Measurements from ENCODE around the gene OR56A5. TPM values are rescaled to one million over a fixed set of nuclear protein-coding genes. Genes with fewer than 3 reads are reported as not detected.

OR56A5 gene
- total and polyA plus RNA-seq, 8 donors: not detected

GRCh38 chr11:5923427-5923776 is 44.9 kb downstream of the OR56A5 start:
- H3K4me1 ChIP-seq: no peaks in the 10 kb centered on the region
- no peak overlapping the region for H3K4me3 ChIP-seq
- intact Hi-C loops (cut with DNase I; ENCODE audit: low total_unique reads): no loop called here
- H3K36me3 ChIP-seq: no peaks in the 10 kb centered on the region
- no peak for TF ChIP-seq EP300 (IDR thresholded peaks at IDR 0.05)
- TF ChIP-seq POLR2A (IDR thresholded peaks at IDR 0.05): no peak
- TF ChIP-seq POLR2AphosphoS5 (IDR thresholded peaks at IDR 0.05): no peak
- no peak for TF ChIP-seq CTCF (IDR thresholded peaks at IDR 0.05)
- DNase-seq: no peak
- peaks cover 0 to 25% (median 18%) of the 10 kb centered on the region in 4 donors for H3K9me3 ChIP-seq
- H3K27me3 ChIP-seq: no peaks in the 10 kb centered on the region
- no peak overlapping the region for H3K27ac ChIP-seq

DNA sequence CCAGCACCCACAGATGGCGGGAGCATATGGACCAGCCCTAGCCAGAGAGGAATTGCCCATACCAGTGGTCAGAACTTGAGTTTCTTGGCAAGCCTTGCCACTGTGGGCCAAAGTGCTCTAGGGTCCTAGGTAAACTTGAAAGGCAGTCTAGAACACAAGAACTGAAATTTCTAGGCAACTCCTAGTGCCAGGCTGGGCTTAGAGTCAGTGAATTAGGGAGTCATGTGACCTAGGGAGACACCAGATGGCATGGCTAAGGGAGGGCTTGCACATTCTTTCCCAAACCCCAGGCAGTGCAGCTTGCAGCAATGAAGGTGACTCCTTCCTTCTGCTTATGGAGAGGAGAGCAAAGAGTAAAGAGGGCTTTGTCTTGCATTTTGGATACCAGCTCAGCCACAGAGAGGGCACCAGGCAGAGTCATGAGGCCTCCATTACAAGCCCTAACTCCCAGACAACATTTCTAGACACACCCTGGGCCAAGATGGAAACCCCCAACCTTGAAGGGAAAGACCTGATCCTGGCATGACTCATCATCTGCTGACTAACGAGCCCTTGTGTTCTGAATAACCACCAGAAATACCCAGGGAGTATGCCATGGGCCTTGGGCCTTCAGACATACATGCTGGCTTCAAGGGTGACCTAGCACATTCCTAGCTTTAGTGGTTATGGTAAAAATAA is 45.4 kb downstream of the OR56A5 start:
- Histone ChIP-seq H3K27ac (no peak overlapping the region), H3K36me3 (no peaks in the 10 kb centered on the region), H3K4me3 (no peak overlapping the region), H3K9me3 (peaks cover 0 to 22% (median 16%) of the 10 kb centered on the region in 4 donors), H3K27me3 (no peaks in the 10 kb centered on the region), H3K4me1 (no peaks in the 10 kb centered on the region)
- intact Hi-C loops (cut with DNase I; ENCODE audit: low total_unique reads): no loop called here
- TF ChIP-seq CTCF (IDR thresholded peaks at IDR 0.05) (no peak), POLR2AphosphoS5 (IDR thresholded peaks at IDR 0.05) (no peak), POLR2A (IDR thresholded peaks at IDR 0.05) (no peak), EP300 (IDR thresholded peaks at IDR 0.05) (no peak)
- DNase-seq: no peak
- 55 to 77% (median 74%) methylated on average over 2 of the region's 2 CpGs for WGBS, 5 donors

Small RNA genes within 50 kb of the gene (small RNA-seq; reads per million reads assigned to genes)
- gene RNA5SP329: 0 to 1.2 (median 0.19) reads per million in 4 donors

Other genes with a start within 250 kb of the OR56A5 start
- under 1 TPM in 1 of 5 donors, not detected in 4; 0.18 TPM for gene OR56B1, start 232.0 kb downstream of the OR56A5 start, total RNA-seq
- gene OR56B1, start 232.0 kb downstream of the OR56A5 start, polyA plus RNA-seq: not detected
- not detected for gene OR52N4, start 214.3 kb downstream of the OR56A5 start, total RNA-seq
- under 1 TPM in 1 of 3 donors, not detected in 2; 0.10 TPM for gene OR52N4, start 214.3 kb downstream of the OR56A5 start, polyA plus RNA-seq
- not detected for gene OR52N5, start 185.1 kb downstream of the OR56A5 start, total RNA-seq
- not detected for gene OR52N5, start 185.1 kb downstream of the OR56A5 start, polyA plus RNA-seq
- not detected for gene OR52N1, start 177.2 kb downstream of the OR56A5 start, total RNA-seq
- gene OR52N1, start 177.2 kb downstream of the OR56A5 start, polyA plus RNA-seq: not detected
- gene OR52N2, start 159.6 kb downstream of the OR56A5 start, total RNA-seq: not detected
- gene OR52N2, start 159.6 kb downstream of the OR56A5 start, polyA plus RNA-seq: 1 to 10 TPM in 1 of 3 donors, under 1 TPM in 1, not detected in 1; 0.31 to 1.4 TPM
- not detected for gene OR52E6, start 126.6 kb downstream of the OR56A5 start, total RNA-seq
- gene OR52E6, start 126.6 kb downstream of the OR56A5 start, polyA plus RNA-seq: not detected
- not detected for gene OR52E8, start 110.8 kb downstream of the OR56A5 start, total RNA-seq
- not detected for gene OR52E8, start 110.8 kb downstream of the OR56A5 start, polyA plus RNA-seq
- not detected for gene OR52E4, start 87.9 kb downstream of the OR56A5 start, total RNA-seq
- gene OR52E4, start 87.9 kb downstream of the OR56A5 start, polyA plus RNA-seq: not detected
- gene OR52E5, start 75.3 kb downstream of the OR56A5 start, total RNA-seq: not detected
- not detected for gene OR52E5, start 75.3 kb downstream of the OR56A5 start, polyA plus RNA-seq
- gene OR56A3, start 26.2 kb downstream of the OR56A5 start, total RNA-seq: not detected
- gene OR56A3, start 26.2 kb downstream of the OR56A5 start, polyA plus RNA-seq: not detected
- not detected for gene OR52L1, start 18.5 kb upstream of the OR56A5 start, total RNA-seq
- not detected for gene OR52L1, start 18.5 kb upstream of the OR56A5 start, polyA plus RNA-seq
- gene OR56A4, start 38.5 kb upstream of the OR56A5 start, total RNA-seq: not detected
- gene OR56A4, start 38.5 kb upstream of the OR56A5 start, polyA plus RNA-seq: not detected
- gene OR56A1, start 62.3 kb upstream of the OR56A5 start, total RNA-seq: under 1 TPM in 1 of 5 donors, not detected in 4; 0.18 TPM
- gene OR56A1, start 62.3 kb upstream of the OR56A5 start, polyA plus RNA-seq: not detected
- not detected for gene OR56B4, start 139.2 kb upstream of the OR56A5 start, total RNA-seq
- under 1 TPM in 1 of 3 donors, not detected in 2; 0.61 TPM for gene OR56B4, start 139.2 kb upstream of the OR56A5 start, polyA plus RNA-seq
- gene OR52B2, start 201.8 kb upstream of the OR56A5 start, total RNA-seq: not detected
- not detected for gene OR52B2, start 201.8 kb upstream of the OR56A5 start, polyA plus RNA-seq
- not detected for gene OR52W1, start 230.7 kb upstream of the OR56A5 start, total RNA-seq
- gene OR52W1, start 230.7 kb upstream of the OR56A5 start, polyA plus RNA-seq: not detected
- gene C11orf42, start 237.1 kb upstream of the OR56A5 start, total RNA-seq: not detected
- gene C11orf42, start 237.1 kb upstream of the OR56A5 start, polyA plus RNA-seq: not detected

Data from stomach (tissue), 9 donors.